Keratinocyte (primary cell): Measurements from ENCODE around the gene VPS8. TPM values are rescaled to one million over a fixed set of nuclear protein-coding genes. Genes with fewer than 3 reads are reported as not detected.

Experiments used
- DNase-seq: peaks from one replicate; pipeline ENCODE4 v3.0.0-alpha.2; 2011; ENCODE audit warnings: low read depth, missing footprints, low spot score
- FAIRE-seq: peaks from 2 replicates; lab custom pipeline; 2011; peaks lifted over from hg19 to GRCh38; lab: Jason Lieb, UNC
- H2AFZ ChIP-seq: 2 replicates; pipeline ENCODE4 v1.6.0; 2012; ENCODE audit warnings: low read length, control low read depth, inconsistent platforms; ENCODE audit not compliant: control insufficient read depth
- H3K27ac ChIP-seq: 2 replicates; pipeline ENCODE4 v1.5.1; 2011; ENCODE audit warnings: low read length; ENCODE audit not compliant: control insufficient read depth, insufficient read depth
- H3K27me3 ChIP-seq: 3 replicates; pipeline ENCODE4 v1.6.0; 2011; ENCODE audit warnings: low read length; ENCODE audit not compliant: control insufficient read depth, insufficient read depth; ENCODE audit errors: extremely low read depth
- H3K36me3 ChIP-seq, 2 experiments: 2 replicates in 1 of 2; 3 replicates in 1 of 2; pipeline ENCODE4 v1.5.1; 2011; ENCODE audit warnings: low read length in 2 of 2, mild to moderate bottlenecking in 1 of 2; ENCODE audit not compliant: control insufficient read depth in 2 of 2, insufficient read depth in 2 of 2; ENCODE audit errors: extremely low read depth in 1 of 2
- H3K4me1 ChIP-seq: 3 replicates; pipeline ENCODE4 v1.5.1; 2011; ENCODE audit warnings: low read length; ENCODE audit not compliant: control insufficient read depth, insufficient read depth; ENCODE audit errors: extremely low read depth
- H3K4me2 ChIP-seq: 3 replicates; pipeline ENCODE4 v1.6.0; 2011; ENCODE audit warnings: low read depth, low read length; ENCODE audit not compliant: control insufficient read depth, insufficient read depth; ENCODE audit errors: extremely low read depth
- H3K4me3 ChIP-seq, 3 experiments: fragments of 200-600 bp in 1 of 3; sonication (generic) in 1 of 3; 2 replicates in 2 of 3; 3 replicates in 1 of 3; pipeline ENCODE4 v1.5.1; 2011 to 2016; ENCODE audit warnings: low read length in 3 of 3, mild to moderate bottlenecking in 3 of 3, control low read depth in 2 of 3, inconsistent platforms in 1 of 3, low read depth in 1 of 3, mixed read lengths in 1 of 3, mixed run types in 1 of 3, moderate library complexity in 1 of 3; ENCODE audit not compliant: control insufficient read depth in 2 of 3, insufficient read depth in 2 of 3; ENCODE audit errors: extremely low read depth in 1 of 3
- H3K79me2 ChIP-seq: 2 replicates; pipeline ENCODE4 v1.6.0; 2012; ENCODE audit warnings: low read length; ENCODE audit not compliant: control insufficient read depth, insufficient read depth
- H3K9ac ChIP-seq: 3 replicates; pipeline ENCODE4 v1.6.0; 2011; ENCODE audit warnings: low read length; ENCODE audit not compliant: control insufficient read depth, insufficient read depth; ENCODE audit errors: extremely low read depth
- H3K9me1 ChIP-seq: 3 replicates; pipeline ENCODE4 v1.6.0; 2011; ENCODE audit warnings: low read length; ENCODE audit not compliant: control insufficient read depth, insufficient read depth; ENCODE audit errors: extremely low read depth
- H3K9me3 ChIP-seq: 2 replicates; pipeline ENCODE4 v1.5.1; 2012; ENCODE audit warnings: low read depth, low read length; ENCODE audit not compliant: control insufficient read depth
- H4K20me1 ChIP-seq: 3 replicates; pipeline ENCODE4 v1.6.0; 2011; ENCODE audit warnings: low read length; ENCODE audit not compliant: control insufficient read depth, insufficient read depth; ENCODE audit errors: extremely low read depth
- CTCF ChIP-seq, 3 experiments: IDR thresholded peaks in 1 of 3; conservative IDR thresholded peaks in 1 of 3; optimal IDR thresholded peaks in 1 of 3; 2 replicates in 2 of 3; 3 replicates in 1 of 3; pipeline versions ENCODE3 to v1.5.1; 2011; ENCODE audit warnings: low read length in 3 of 3, mild to moderate bottlenecking in 3 of 3, moderate library complexity in 2 of 3, control low read depth in 1 of 3, inconsistent platforms in 1 of 3; ENCODE audit not compliant: insufficient read depth in 2 of 3; ENCODE audit errors: extremely low read depth in 1 of 3
- EZH2 ChIP-seq: IDR thresholded peaks from one replicate; pipeline ENCODE4 v1.6.1; 2012; ENCODE audit warnings: inconsistent platforms, mild to moderate bottlenecking, low read length, moderate library complexity
- dilution Hi-C: fragments of 300-500 bp; cut with MboI; formaldehyde crosslinking; loops from one replicate; pipeline ENCODE4 v1.7.0; 2020; ENCODE audit warnings: low sequenced_read_pairs; ENCODE audit not compliant: extremely low pct_ligation_motif_present
- polyA plus RNA-seq, 5 experiments: library from polyadenylated mRNA; depleted of rRNA in 3 of 5; stranded (reverse) in 3 of 5; stranded (forward) in 1 of 5; unstranded in 1 of 5; fragments of >200 nt; gene quantifications; 1 replicate in 1 of 5; 2 replicates in 3 of 5; 3 replicates in 1 of 5; pipeline versions ENCODE4 v1.2.1 to v1.2.3, GENCODE V29; 2011 to 2012; ENCODE audit warnings: missing spikeins in 2 of 5, low read depth in 1 of 5, low replicate concordance in 1 of 5

VPS8 gene
- polyA plus RNA-seq, 1 donor (not counting 4 experiments of a cell fraction or from before 2014, with no cell fraction given): 28.4 TPM

GRCh38 chr3:184941408-184941807, 129.4 kb downstream of the VPS8 start:
- H3K4me3 ChIP-seq: no peak overlapping the region
- H3K9ac ChIP-seq: no peak overlapping the region
- no peaks in the 10 kb centered on the region for H3K79me2 ChIP-seq
- DNase-seq (no peak), FAIRE-seq (no peak)
- no peak overlapping the region for H3K27ac ChIP-seq
- H3K4me1 ChIP-seq: no peaks in the 10 kb centered on the region
- peaks cover 4 to 10% of the 10 kb centered on the region in 2 experiments for H3K36me3 ChIP-seq
- H3K4me2 ChIP-seq: no peak overlapping the region
- no peaks in the 10 kb centered on the region for H3K27me3 ChIP-seq
- no peak overlapping the region for H2AFZ ChIP-seq
- no peak for TF ChIP-seq EZH2
- no peak for TF ChIP-seq CTCF (optimal IDR thresholded peaks at IDR 0.05 in 1 of 3, IDR thresholded peaks at IDR 0.05 in 1 of 3, conservative IDR thresholded peaks at IDR 0.05 in 1 of 3; ENCODE audit: extremely low read depth in 1 of 3, insufficient read depth in 2 of 3, low read length in 3 of 3)
- no peaks in the 10 kb centered on the region for H3K9me1 ChIP-seq
- no peaks in the 10 kb centered on the region for H3K9me3 ChIP-seq
- no peaks in the 10 kb centered on the region for H4K20me1 ChIP-seq
- dilution Hi-C loops: no loop called here

GRCh38 chr3:184942735-184943134, 130.8 kb downstream of the VPS8 start:
- no peak overlapping the region for H3K9ac ChIP-seq
- H3K4me3 ChIP-seq: no peak overlapping the region
- DNase-seq (no peak), FAIRE-seq (no peak)
- H3K27ac ChIP-seq: no peak overlapping the region
- no peaks in the 10 kb centered on the region for H3K9me1 ChIP-seq
- H3K79me2 ChIP-seq: no peaks in the 10 kb centered on the region
- H3K27me3 ChIP-seq: no peaks in the 10 kb centered on the region
- H3K9me3 ChIP-seq: no peaks in the 10 kb centered on the region
- dilution Hi-C loops: no loop called here
- no peaks in the 10 kb centered on the region for H4K20me1 ChIP-seq
- H3K4me2 ChIP-seq: no peak overlapping the region
- no peaks in the 10 kb centered on the region for H3K4me1 ChIP-seq
- H2AFZ ChIP-seq: no peak overlapping the region
- H3K36me3 ChIP-seq: peaks cover 4 to 8% of the 10 kb centered on the region in 2 experiments
- no peak for TF ChIP-seq EZH2
- TF ChIP-seq CTCF (optimal IDR thresholded peaks at IDR 0.05 in 1 of 3, IDR thresholded peaks at IDR 0.05 in 1 of 3, conservative IDR thresholded peaks at IDR 0.05 in 1 of 3; ENCODE audit: extremely low read depth in 1 of 3, insufficient read depth in 2 of 3, low read length in 3 of 3): no peak
